Measurements from ENCODE around the gene MCM5.

MCM5 gene

DNA sequence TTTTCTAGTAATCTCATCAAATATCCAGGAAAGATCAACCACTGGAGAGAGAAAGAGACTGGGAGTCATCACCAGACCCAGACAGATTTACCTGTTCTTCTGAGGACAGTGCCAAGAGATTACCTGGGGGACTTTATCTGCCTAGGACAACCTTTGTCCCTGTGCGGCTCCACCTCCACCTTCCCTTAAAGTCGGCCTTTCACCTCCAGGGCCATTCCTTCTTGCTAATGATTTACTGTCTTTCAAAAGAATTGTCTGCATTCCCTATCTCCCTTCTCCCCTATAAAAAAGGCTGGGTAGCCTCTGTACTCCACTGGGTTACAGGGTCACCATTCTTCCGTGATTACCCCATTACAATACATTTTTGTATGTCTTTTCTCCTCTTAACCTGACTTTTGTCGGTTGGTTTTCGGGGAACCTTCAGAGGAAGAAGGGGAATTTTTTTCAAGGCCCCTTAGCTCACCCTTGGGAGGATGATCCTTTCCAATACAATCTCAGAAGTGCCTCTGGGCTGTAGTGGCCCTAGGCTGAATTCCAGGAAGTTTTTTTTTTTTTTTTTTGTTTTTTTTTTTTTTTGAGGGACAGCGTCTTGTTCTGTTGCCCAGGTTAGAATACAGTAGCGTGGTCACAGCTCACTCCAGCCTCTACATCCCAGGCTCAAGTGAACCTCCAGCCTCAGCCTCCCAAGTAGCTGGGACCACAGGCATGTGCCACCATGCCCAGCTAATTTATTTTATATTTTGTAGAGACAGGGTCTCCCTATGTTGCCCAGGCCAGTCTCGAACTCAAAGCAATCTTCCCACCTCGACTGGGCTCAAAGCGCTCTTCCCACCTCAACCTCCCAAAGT lies 20.6 kb upstream of the MCM5 start:
- no peak for DNase-seq

DNA sequence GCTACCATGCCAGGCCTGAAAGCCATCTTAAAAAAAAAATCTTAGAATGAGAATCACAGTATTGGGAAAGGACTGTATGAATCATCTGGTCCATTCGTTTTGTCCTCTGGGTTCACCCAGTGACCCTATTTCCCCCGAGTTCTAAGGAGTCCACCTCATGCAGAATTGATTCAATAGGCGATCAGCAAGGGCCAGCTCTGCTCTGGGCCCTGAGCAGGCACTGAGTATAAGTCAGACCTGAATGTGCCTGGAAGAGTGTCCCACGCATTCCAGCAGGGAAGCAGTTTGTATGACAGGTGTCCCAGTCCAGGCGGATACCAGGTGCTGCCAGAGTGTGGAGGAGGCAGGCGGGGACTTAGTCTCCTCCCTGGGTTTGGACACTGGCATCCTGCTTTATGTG lies 19.9 kb upstream of the MCM5 start:
- no peak for DNase-seq

DNA sequence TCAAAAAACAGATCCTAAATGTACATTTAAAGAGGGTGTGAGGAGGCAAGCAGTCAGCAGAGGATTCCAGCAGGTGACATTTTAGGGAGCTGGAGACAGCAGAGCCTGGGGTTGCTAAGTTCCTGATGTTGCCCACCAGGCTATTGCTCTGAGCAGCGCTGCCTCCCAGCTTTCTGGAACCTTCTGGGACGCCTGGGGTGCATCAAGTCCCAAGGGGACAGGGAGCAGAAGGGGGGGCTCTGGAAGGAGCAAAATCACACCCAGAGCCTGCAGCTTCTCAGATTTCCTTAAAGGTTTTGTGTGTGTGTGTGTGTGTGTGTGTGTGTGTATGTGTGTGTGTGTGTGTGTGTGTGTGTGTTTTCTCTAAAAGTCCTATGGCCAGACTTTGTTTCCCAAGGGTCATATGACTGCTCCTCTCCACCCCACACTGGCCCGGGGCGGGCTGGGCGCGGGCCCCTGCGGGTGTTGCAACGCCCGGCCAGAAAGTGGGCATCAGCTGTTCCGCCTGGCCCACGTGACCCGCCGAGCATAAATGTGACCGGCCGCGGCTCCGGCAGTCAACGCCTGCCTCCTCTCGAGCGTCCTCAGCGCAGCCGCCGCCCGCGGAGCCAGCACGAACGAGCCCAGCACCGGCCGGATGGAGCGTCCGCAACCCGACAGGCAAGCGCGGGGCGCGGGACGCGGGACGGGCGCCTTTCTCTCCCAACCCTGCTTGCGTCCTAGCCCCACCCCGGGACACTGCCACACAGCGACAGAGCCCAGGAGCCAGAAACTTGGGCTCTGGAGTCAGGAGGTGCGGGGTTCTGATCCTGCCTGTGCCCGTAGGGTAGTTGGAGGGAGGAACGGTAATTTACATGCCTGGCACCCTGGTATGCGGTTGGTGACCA lies 19.2 kb upstream of the MCM5 start, which contains the start of gene HMOX1:
Gene HMOX1, plus strand, starts transcription at position 560 of the 887 bp plus-strand sequence. Its CDS starts 78 bp downstream, at position 638.
- peak; percentile 88 for DNase-seq

DNA sequence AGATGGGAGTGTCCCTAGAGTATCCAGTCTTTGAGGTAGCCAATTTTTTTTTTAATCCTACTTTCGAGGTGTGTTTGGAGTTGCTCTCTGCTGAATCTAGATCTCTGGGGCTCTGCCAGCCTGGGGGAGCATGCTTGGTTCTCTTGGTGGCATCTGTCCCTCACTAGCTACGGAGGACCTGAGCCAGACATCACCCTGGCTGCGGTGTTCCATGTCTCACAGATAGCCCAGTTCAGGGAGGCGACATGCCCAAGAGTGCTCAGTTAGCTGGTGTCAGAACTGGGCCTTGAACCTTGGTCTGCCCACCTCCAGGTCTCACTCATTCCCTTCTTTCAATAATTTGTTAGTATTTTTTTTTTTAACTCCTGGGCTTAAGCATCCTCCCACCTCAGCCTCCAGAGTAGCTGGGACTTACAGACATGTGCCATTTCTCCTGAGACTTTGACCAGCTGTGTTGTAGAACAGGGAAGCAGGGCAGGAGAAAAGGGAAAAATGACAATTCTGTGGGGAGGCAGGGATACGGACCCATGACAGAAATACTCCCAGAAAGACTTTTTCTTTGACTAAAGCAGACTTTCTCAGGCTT lies 18.4 kb upstream of the MCM5 start:
- DNase-seq, result no peak

GRCh38 chr22:35383679-35384071 lies 16.3 kb upstream of the MCM5 start:
- DNase-seq, result no peak

DNA sequence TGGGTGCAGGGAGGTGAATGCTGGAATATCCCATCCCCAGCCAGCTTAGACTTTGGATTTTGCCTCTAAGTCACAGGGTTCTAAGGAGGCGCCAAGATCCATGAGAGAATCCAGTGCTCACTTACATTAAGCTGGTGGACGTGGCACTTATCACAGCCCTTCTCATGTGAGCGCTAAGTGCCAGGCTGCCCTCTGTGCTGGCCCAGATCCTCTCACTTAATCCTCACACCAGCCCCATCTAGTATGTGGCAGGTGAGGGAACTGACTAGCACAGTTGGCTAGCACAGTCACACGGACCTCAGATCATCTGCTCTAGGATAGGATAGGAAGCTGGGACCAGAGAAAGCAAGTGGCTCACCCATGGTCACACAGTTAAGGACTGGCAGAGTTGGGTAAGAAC lies 15.4 kb upstream of the MCM5 start:
- no peak for DNase-seq

- no peak for DNase-seq
Observed at GRCh38 chr22:35384975-35385588, 14.9 kb upstream of the MCM5 start.

DNA sequence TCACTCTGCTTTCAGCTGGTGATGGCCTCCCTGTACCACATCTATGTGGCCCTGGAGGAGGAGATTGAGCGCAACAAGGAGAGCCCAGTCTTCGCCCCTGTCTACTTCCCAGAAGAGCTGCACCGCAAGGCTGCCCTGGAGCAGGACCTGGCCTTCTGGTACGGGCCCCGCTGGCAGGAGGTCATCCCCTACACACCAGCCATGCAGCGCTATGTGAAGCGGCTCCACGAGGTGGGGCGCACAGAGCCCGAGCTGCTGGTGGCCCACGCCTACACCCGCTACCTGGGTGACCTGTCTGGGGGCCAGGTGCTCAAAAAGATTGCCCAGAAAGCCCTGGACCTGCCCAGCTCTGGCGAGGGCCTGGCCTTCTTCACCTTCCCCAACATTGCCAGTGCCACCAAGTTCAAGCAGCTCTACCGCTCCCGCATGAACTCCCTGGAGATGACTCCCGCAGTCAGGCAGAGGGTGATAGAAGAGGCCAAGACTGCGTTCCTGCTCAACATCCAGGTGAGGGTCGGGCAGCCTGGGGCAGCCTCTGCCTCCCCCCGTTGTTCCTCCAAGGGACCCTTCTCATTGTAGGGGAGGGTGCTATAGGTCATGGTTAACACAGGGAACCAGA lies 13.2 kb upstream of the MCM5 start:
- no peak for DNase-seq

- no peak for DNase-seq
Observed at GRCh38 chr22:35390933-35391332, 9.0 kb upstream of the MCM5 start.

DNA sequence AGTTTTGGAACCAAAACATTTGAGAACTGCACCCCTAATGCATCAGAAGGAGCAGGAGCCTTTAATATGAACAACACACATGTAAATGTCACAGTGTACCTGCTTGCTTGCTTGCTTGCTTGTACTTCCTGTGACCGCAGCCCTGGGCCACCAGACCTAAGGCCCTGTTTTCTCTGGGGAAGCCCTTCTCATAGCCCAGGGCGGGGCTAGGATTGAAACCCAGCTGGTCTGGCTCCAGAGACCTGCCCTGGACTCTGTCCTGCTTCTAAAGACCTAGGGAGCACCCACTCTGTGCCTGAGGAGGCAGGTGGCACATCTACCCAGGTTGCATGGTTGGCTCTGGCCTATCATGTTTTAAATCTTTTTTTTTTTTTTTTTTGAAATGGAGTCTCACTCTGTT lies 7.6 kb upstream of the MCM5 start:
- no peak for DNase-seq

- DNase-seq, result no peak
Observed at GRCh38 chr22:35393116-35394010, 6.6 kb upstream of the MCM5 start.

DNA sequence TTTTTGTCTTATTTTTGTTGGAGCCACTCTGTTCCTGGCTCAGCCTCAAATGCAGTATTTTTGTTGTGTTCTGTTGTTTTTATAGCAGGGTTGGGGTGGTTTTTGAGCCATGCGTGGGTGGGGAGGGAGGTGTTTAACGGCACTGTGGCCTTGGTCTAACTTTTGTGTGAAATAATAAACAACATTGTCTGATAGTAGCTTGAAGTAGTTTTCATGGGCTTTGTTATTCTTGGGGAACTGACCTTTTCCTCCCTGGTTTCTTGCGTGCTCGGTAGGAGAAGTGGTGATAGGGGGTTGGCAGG lies 6.0 kb upstream of the MCM5 start:
- no peak for DNase-seq

- DNase-seq, result no peak
Observed at GRCh38 chr22:35394810-35395563, 5.0 kb upstream of the MCM5 start.

DNA sequence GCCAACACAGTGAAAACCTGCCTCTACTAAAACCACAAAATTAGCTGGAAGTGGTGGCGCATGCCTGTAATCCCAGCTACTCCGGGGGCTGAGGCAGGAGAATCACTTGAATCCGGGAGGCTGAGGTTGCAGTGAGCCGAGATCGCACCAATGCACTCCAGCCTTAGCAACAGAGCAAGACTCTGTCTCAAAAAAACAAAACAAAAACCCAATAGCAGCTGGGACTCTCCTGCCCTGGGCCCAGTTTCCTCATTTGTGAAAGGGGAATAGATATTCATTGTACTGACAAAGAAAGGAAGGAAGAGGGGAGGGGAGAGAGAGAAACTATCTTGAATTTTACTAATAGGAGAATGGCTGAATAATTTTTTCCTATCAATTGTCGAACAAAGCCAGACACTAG lies 3.3 kb upstream of the MCM5 start:
- peak; percentile 52 for DNase-seq

DNA sequence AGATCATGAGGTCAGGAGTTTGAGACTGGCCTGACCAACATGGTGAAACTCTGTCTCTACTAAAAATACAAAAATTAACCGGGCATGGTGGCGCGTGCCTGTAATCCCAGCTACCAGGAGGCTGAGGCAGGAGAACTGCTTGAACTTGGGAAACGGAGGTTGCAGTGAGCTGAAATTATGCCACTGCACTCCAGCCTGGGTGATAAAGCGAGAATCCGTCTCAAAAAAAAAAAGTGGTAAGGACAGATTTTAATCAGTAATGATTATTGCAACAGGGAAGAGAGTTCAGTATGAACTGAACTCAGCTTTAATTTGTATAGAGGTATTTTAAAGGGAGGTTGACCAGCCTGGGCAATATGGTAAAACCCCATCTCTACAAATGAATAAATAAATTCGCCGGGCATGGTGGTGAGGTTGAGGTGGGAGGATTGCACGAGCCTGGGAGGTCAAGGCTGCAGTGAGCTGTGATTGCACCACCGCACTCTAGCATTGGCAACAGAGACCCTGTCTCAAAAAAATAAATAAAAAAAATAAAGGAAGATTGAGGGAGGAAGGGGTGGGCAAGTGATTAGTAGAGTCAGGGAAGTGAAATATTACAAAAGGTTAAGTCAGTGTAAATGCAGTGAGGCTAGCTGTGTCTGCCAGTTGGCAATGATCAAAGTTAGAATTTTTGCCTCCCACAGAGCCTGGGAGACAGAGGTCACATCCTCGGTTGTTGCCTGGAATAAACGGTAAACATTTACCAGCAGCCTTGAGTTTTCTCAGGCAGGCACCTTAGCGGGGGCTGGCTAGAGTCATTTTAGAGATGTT lies 2.6 kb upstream of the MCM5 start:
- DNase-seq, result peak; percentile 40

GRCh38 chr22:35398591-35398973 lies 1.4 kb upstream of the MCM5 start:
- no peak for DNase-seq

GRCh38 chr22:35399114-35399677 lies 744 bp upstream of the MCM5 start:
- peak; percentile 45 for DNase-seq

GRCh38 chr22:35400501-35400790 lies 506 bp downstream of the MCM5 start:
- peak; percentile 58 for DNase-seq

GRCh38 chr22:35401863-35402262 lies 1.9 kb downstream of the MCM5 start:
- no peak for DNase-seq

GRCh38 chr22:35403356-35403755 lies 3.4 kb downstream of the MCM5 start:
- no peak for DNase-seq

Measured in hematopoietic multipotent progenitor cell treated with erythropoietin and hydrocortisone succinate and interleukin-3 and kit ligand, for 4 days (in vitro differentiated cells).